HEK293 (cell line): ENCODE measurements around the gene CEBPE.
A peak's percentile ranks its signal among the peaks of the same experiment; 100 is the strongest.

Experiments used
- CTCF ChIA-PET: fragments of 350-600 bp; formaldehyde crosslinking; extraction: SDS; loops from one replicate; lab custom pipeline; 2021; ENCODE audit warnings: antibody characterized with exemption; lab: Yijun Ruan, JAX
- POLR2A ChIA-PET: fragments of 300-600 bp; formaldehyde crosslinking; extraction: SDS; loops from one replicate; lab custom pipeline; 2020; ENCODE audit warnings: antibody characterized with exemption, inconsistent platforms; lab: Yijun Ruan, JAX
- H3K27ac ChIP-seq: fragments of 200-500 bp; sonication (Bioruptor generic); 2 replicates; pipeline ENCODE4 v1.5.1; 2014; ENCODE audit warnings: low read depth, low read length, control low read depth, inconsistent platforms; ENCODE audit errors: extremely low read depth
- H3K36me3 ChIP-seq, 2 experiments: fragments of 200-500 bp in 1 of 2; sonication (Bioruptor generic) in 1 of 2; 1 replicate in 1 of 2; 2 replicates in 1 of 2; pipeline ENCODE4 v1.5.1; 2014 to 2017; ENCODE audit warnings: inconsistent platforms in 2 of 2, low read length in 2 of 2; ENCODE audit not compliant: control insufficient read depth in 2 of 2, insufficient read depth in 1 of 2
- H3K4me1 ChIP-seq: fragments of 200-500 bp; sonication (Bioruptor generic); 2 replicates; pipeline ENCODE4 v1.5.1; 2014; ENCODE audit warnings: mild to moderate bottlenecking, low read length, inconsistent platforms; ENCODE audit not compliant: control insufficient read depth, insufficient read depth
- H3K4me3 ChIP-seq: 2 replicates; pipeline ENCODE4 v1.5.1; 2011; ENCODE audit warnings: low read depth, mild to moderate bottlenecking, control low read depth, low read length, moderate library complexity
- H3K9me3 ChIP-seq: fragments of 200-500 bp; sonication (Bioruptor generic); 2 replicates; pipeline ENCODE4 v1.5.1; 2014; ENCODE audit warnings: low read depth, low read length, inconsistent platforms; ENCODE audit not compliant: control insufficient read depth, insufficient read depth
- BCL6B ChIP-seq: fragments of 450-650 bp; formaldehyde crosslinking; IDR thresholded peaks from 2 replicates; pipeline ENCODE4 v1.5.1; 2017; ENCODE audit warnings: missing biosample characterization, missing genetic modification characterization
- GLI2 ChIP-seq: fragments of 450-650 bp; formaldehyde crosslinking; IDR thresholded peaks from 2 replicates; pipeline ENCODE4; 2017; ENCODE audit warnings: missing biosample characterization, missing genetic modification characterization, low read depth, borderline replicate concordance
- KLF9 ChIP-seq: fragments of 450-650 bp; formaldehyde crosslinking; IDR thresholded peaks from 2 replicates; pipeline ENCODE4 v1.5.1; 2016; ENCODE audit warnings: missing biosample characterization, missing genetic modification characterization, low read depth
- SCRT2 ChIP-seq: fragments of 450-650 bp; formaldehyde crosslinking; IDR thresholded peaks from 2 replicates; pipeline ENCODE4 v1.5.1; 2016; ENCODE audit warnings: missing biosample characterization, missing genetic modification characterization
- SP2 ChIP-seq: fragments of 450-650 bp; formaldehyde crosslinking; IDR thresholded peaks from 2 replicates; pipeline ENCODE4 v1.5.1; 2016; ENCODE audit warnings: missing biosample characterization, missing genetic modification characterization
- ZBTB26 ChIP-seq: fragments of 450-650 bp; formaldehyde crosslinking; optimal IDR thresholded peaks from 2 replicates; pipeline ENCODE3; 2016; ENCODE audit warnings: missing biosample characterization, mild to moderate bottlenecking, missing genetic modification characterization
- ZBTB49 ChIP-seq: fragments of 450-650 bp; formaldehyde crosslinking; IDR thresholded peaks from 2 replicates; pipeline ENCODE4 v1.5.1; 2016; ENCODE audit warnings: missing biosample characterization, missing genetic modification characterization, low read depth
- ZBTB6 ChIP-seq: fragments of 450-650 bp; formaldehyde crosslinking; IDR thresholded peaks from 2 replicates; pipeline ENCODE4 v1.5.1; 2017; ENCODE audit warnings: missing biosample characterization, missing genetic modification characterization
- ZBTB8A ChIP-seq: fragments of 450-650 bp; formaldehyde crosslinking; IDR thresholded peaks from 2 replicates; pipeline ENCODE4 v1.5.1; 2016; ENCODE audit warnings: missing biosample characterization, missing genetic modification characterization
- ZEB2 ChIP-seq: fragments of 450-650 bp; formaldehyde crosslinking; IDR thresholded peaks from 2 replicates; pipeline ENCODE4 v1.5.1; 2016; ENCODE audit warnings: missing biosample characterization, missing genetic modification characterization
- ZFP37 ChIP-seq: fragments of 450-650 bp; formaldehyde crosslinking; IDR thresholded peaks from 2 replicates; pipeline ENCODE4 v1.5.1; 2016; ENCODE audit warnings: missing biosample characterization, missing genetic modification characterization
- ZIC2 ChIP-seq: fragments of 450-650 bp; formaldehyde crosslinking; IDR thresholded peaks from 2 replicates; pipeline ENCODE4 v1.5.1; 2016; ENCODE audit warnings: missing biosample characterization, missing genetic modification characterization
- ZNF138 ChIP-seq: fragments of 450-650 bp; formaldehyde crosslinking; IDR thresholded peaks from 2 replicates; pipeline ENCODE4 v1.5.1; 2016; ENCODE audit warnings: missing biosample characterization, missing genetic modification characterization, borderline replicate concordance
- ZNF18 ChIP-seq: fragments of 450-650 bp; formaldehyde crosslinking; IDR thresholded peaks from 2 replicates; pipeline ENCODE4 v1.5.1; 2016; ENCODE audit warnings: missing biosample characterization, missing genetic modification characterization
- ZNF19 ChIP-seq: fragments of 450-650 bp; formaldehyde crosslinking; IDR thresholded peaks from 2 replicates; pipeline ENCODE4; 2016; ENCODE audit warnings: missing biosample characterization, missing genetic modification characterization, low read depth
- ZNF248 ChIP-seq: fragments of 450-650 bp; formaldehyde crosslinking; IDR thresholded peaks from 2 replicates; pipeline ENCODE4 v1.5.1; 2017; ENCODE audit warnings: missing biosample characterization, missing genetic modification characterization
- ZNF266 ChIP-seq: fragments of 450-650 bp; formaldehyde crosslinking; IDR thresholded peaks from 2 replicates; pipeline ENCODE4 v1.5.1; 2016; ENCODE audit warnings: missing biosample characterization, missing genetic modification characterization, low read depth
- ZNF335 ChIP-seq: fragments of 450-650 bp; formaldehyde crosslinking; conservative IDR thresholded peaks from 2 replicates; pipeline ENCODE4 v1.5.1; 2016; ENCODE audit warnings: missing biosample characterization, missing genetic modification characterization
- ZNF37A ChIP-seq: fragments of 450-650 bp; IDR thresholded peaks from 2 replicates; pipeline ENCODE4 v1.5.1; 2018; ENCODE audit warnings: missing biosample characterization, missing genetic modification characterization
- ZNF529 ChIP-seq: fragments of 450-650 bp; formaldehyde crosslinking; IDR thresholded peaks from 2 replicates; pipeline ENCODE4 v1.5.1; 2017; ENCODE audit warnings: missing genetic modification characterization, missing biosample characterization; ENCODE audit not compliant: insufficient replicate concordance
- ZNF548 ChIP-seq: fragments of 450-650 bp; formaldehyde crosslinking; IDR thresholded peaks from 2 replicates; pipeline ENCODE4 v1.5.1; 2016; ENCODE audit warnings: missing biosample characterization, missing genetic modification characterization
- ZNF621 ChIP-seq: fragments of 450-650 bp; formaldehyde crosslinking; IDR thresholded peaks from 2 replicates; pipeline ENCODE4 v1.5.1; 2017; ENCODE audit warnings: missing biosample characterization, missing genetic modification characterization
- ZNF629 ChIP-seq: fragments of 450-650 bp; formaldehyde crosslinking; IDR thresholded peaks from 2 replicates; pipeline ENCODE4 v1.5.1; 2017; ENCODE audit warnings: missing biosample characterization, missing genetic modification characterization
- ZNF701 ChIP-seq: fragments of 450-650 bp; formaldehyde crosslinking; IDR thresholded peaks from 2 replicates; pipeline ENCODE4 v1.5.1; 2016; ENCODE audit warnings: missing biosample characterization, missing genetic modification characterization
- ZNF704 ChIP-seq: fragments of 450-650 bp; formaldehyde crosslinking; IDR thresholded peaks from 2 replicates; pipeline ENCODE4 v1.5.1; 2016; ENCODE audit warnings: missing biosample characterization, missing genetic modification characterization
- ZNF768 ChIP-seq: fragments of 450-650 bp; formaldehyde crosslinking; IDR thresholded peaks from 2 replicates; pipeline ENCODE4 v1.5.1; 2018; ENCODE audit warnings: missing biosample characterization, mild to moderate bottlenecking, missing genetic modification characterization
- ZNF830 ChIP-seq: fragments of 450-650 bp; IDR thresholded peaks from 2 replicates; pipeline ENCODE4 v1.5.0; 2018; ENCODE audit warnings: missing biosample characterization, missing genetic modification characterization, low read depth, mild to moderate bottlenecking, moderate library complexity
- ZSCAN16 ChIP-seq: fragments of 450-650 bp; formaldehyde crosslinking; IDR thresholded peaks from 2 replicates; pipeline ENCODE4 v1.5.1; 2016; ENCODE audit warnings: missing biosample characterization, missing genetic modification characterization

CEBPE gene

GRCh38 chr14:23154964-23155587 is 36.0 kb upstream of the CEBPE start:
- POLR2A ChIA-PET, result interaction anchor here (0.7 kb wide), 1 partner anchor 37 kb away, joined by 11 read pairs; no protein-coding TSS in a partner anchor
- Histone ChIP-seq H3K4me3 (no peak overlapping the region), H3K4me1 (peaks cover 2% of the 10 kb centered on the region; the same call in 1 of the 2 replicates), H3K9me3 (no peaks in the 10 kb centered on the region), H3K27ac (no peak overlapping the region), H3K36me3 (no peaks in the 10 kb centered on the region)
- CTCF ChIA-PET, result interaction anchor here (0.6 to 2.0 kb wide), 4 partner anchors 32 to 354 kb away, joined by 3 to 6 read pairs (median 4); no protein-coding TSS in a partner anchor
- TF ChIP-seq ZBTB49 (tag by site-specific recombination) (no peak), ZNF138 (no peak), ZNF529 (tag by site-specific recombination) (no peak), BCL6B (tag by site-specific recombination) (no peak), ZBTB8A (tag by site-specific recombination) (no peak), ZNF768 (no peak), ZNF701 (tag by site-specific recombination) (no peak), SCRT2 (tag by site-specific recombination) (no peak), ZNF248 (tag by site-specific recombination) (no peak), ZNF18 (tag by site-specific recombination) (no peak), ZFP37 (tag by site-specific recombination) (no peak), ZNF704 (no peak), ZNF19 (no peak), ZBTB26 (no peak), ZNF37A (no peak), ZNF629 (no peak), ZBTB6 (tag by site-specific recombination) (no peak), ZSCAN16 (tag by site-specific recombination) (no peak), ZNF621 (tag by site-specific recombination) (no peak), KLF9 (tag by site-specific recombination) (no peak), ZNF266 (tag by site-specific recombination) (no peak), SP2 (tag by site-specific recombination) (peak; percentile 18; the same call in 1 of the 2 replicates), GLI2 (tag by site-specific recombination) (no peak), ZIC2 (tag by site-specific recombination) (0 out of 2 replicates have a peak, but pooled peaks have one; percentile 26), ZNF335 (tag by site-specific recombination) (0 out of 2 replicates have a peak, but pooled peaks have one; percentile 3), ZNF548 (tag by site-specific recombination) (no peak), ZEB2 (tag by site-specific recombination) (no peak), ZNF830 (tag by site-specific recombination) (no peak)
